ENCODE data around the gene ZNF385B. TPM values are rescaled to one million over a fixed set of nuclear protein-coding genes. Genes with fewer than 3 reads are reported as not detected.

ZNF385B gene
- total and polyA plus RNA-seq, 9 of the 15 experiments (the other 6 are each of a cell fraction or from before 2014, with no cell fraction given), result 0.50 TPM; not detected in 8

- H4K20me1 ChIP-seq (replicated peaks; ENCODE audit: control insufficient read depth, insufficient read depth, low read length), result no peaks in the 10 kb centered on the region
- H3K9ac ChIP-seq (ENCODE audit: insufficient read depth in 1 of 2, low read depth in 2 of 2, low read length in 2 of 2), result no peak overlapping the region
- WGBS (ENCODE audit: insufficient coverage, low coverage, missing lambda C conversion rate), result 0% methylated on average over 3 of the region's 3 CpGs
- CTCF ChIA-PET (ENCODE audit: low intra/inter-chr PET ratio), result no interaction called here
- DNase-seq (ENCODE audit: extremely low read depth in 1 of 4, low spot score in 3 of 4) (no peak), FAIRE-seq (no peak), ATAC-seq (no peak)
- no peaks in the 10 kb centered on the region for H3K9me1 ChIP-seq (ENCODE audit: control insufficient read depth, insufficient read depth, low read length)
- no peaks in the 10 kb centered on the region for H3K36me3 ChIP-seq (ENCODE audit: control insufficient read depth, insufficient read depth, low read length)
- intact Hi-C loops (cut with micrococcal nuclease), result no loop called here
- H3K4me3 ChIP-seq, result no peak overlapping the region
- no peak overlapping the region for H3K4me2 ChIP-seq (ENCODE audit: insufficient read depth, low read length)
- no TSS peak for BruUV-seq (replicated peaks)
- POLR2A ChIA-PET, result interaction anchor here (0.5 to 1.5 kb wide), 4 partner anchors 9 to 1048 kb away, joined by 3 to 5 read pairs (median 4); no protein-coding TSS in a partner anchor
- in situ Hi-C loops (cut with MboI), result no loop called here
- H3K79me2 ChIP-seq (ENCODE audit: control insufficient read depth, insufficient read depth, low read length), result no peaks in the 10 kb centered on the region
- no peak overlapping the region for H2AFZ ChIP-seq (ENCODE audit: low read depth, low read length)
- no peaks in the 10 kb centered on the region for H3K27me3 ChIP-seq (ENCODE audit: control insufficient read depth in 2 of 2, insufficient read depth in 2 of 2, low read length in 2 of 2)
- TF ChIP-seq ZNF232 (CRISPR knock-in tag; IDR thresholded peaks at IDR 0.05), result no peak
- TF ChIP-seq HMG20A (CRISPR knock-in tag; conservative IDR thresholded peaks at IDR 0.05), result no peak
- TF ChIP-seq ESRRB (CRISPR knock-in tag; IDR thresholded peaks at IDR 0.05; ENCODE audit: borderline replicate concordance), result no peak
- no peak for TF ChIP-seq CREB1 (IDR thresholded peaks at IDR 0.05)
- TF ChIP-seq CREB1 (CRISPR knock-in tag; IDR thresholded peaks at IDR 0.05), result no peak
- TF ChIP-seq ZNF57 (CRISPR knock-in tag; IDR thresholded peaks at IDR 0.05), result no peak
- no peaks in the 10 kb centered on the region for H3K9me3 ChIP-seq (replicated peaks; ENCODE audit: control insufficient read depth, insufficient read depth, low read depth, low read length)
- no peaks in the 10 kb centered on the region for H3K4me1 ChIP-seq (replicated peaks in 1 of 2; ENCODE audit: control insufficient read depth in 2 of 2, insufficient read depth in 2 of 2, low read length in 2 of 2)
- no peak overlapping the region for H3K27ac ChIP-seq (ENCODE audit: extremely low read depth, low read depth, low read length)
Observed at GRCh38 chr2:179910735-179911113, 49.3 kb upstream of the ZNF385B start.
